CD8-positive, alpha-beta memory T cell (primary cell): Measurements from ENCODE around the gene LEPROT. TPM values are rescaled to one million over a fixed set of nuclear protein-coding genes. Genes with fewer than 3 reads are reported as not detected.
A peak's percentile ranks its signal among the peaks of the same experiment; 100 is the strongest.

Source experiments
- CTCF ChIA-PET: fragments of 350-600 bp; sonication (Branson Sonifier 250); formaldehyde crosslinking; loops from one replicate; lab custom pipeline; 2021; ENCODE audit warnings: antibody characterized with exemption; lab: Charles Lee
- POLR2A ChIA-PET: fragments of 350-600 bp; sonication (Branson Sonifier 250); formaldehyde crosslinking; loops from one replicate; lab custom pipeline; 2021; ENCODE audit warnings: antibody characterized with exemption; lab: Charles Lee
- DNase-seq, 5 donors: peaks; one replicate each; pipeline versions ENCODE4 v3.0.0 to v3.0.0-alpha.2; 2020 to 2022; ENCODE audit warnings: mixed read lengths in 1 of 5
- H3K27ac ChIP-seq: one replicate; pipeline ENCODE4 v1.7.0; 2013; ENCODE audit warnings: low read depth, mild to moderate bottlenecking, low read length, moderate library complexity
- H3K27me3 ChIP-seq: 2 replicates; pipeline ENCODE4 v1.7.0; 2013; ENCODE audit warnings: low read length, mild to moderate bottlenecking; ENCODE audit not compliant: insufficient read depth, poor library complexity, severe bottlenecking
- H3K36me3 ChIP-seq: 2 replicates; pipeline ENCODE4 v1.7.0; 2013; ENCODE audit warnings: mild to moderate bottlenecking, low read length, moderate library complexity; ENCODE audit not compliant: insufficient read depth
- H3K4me1 ChIP-seq: 2 replicates; pipeline ENCODE4 v1.7.0; 2013; ENCODE audit warnings: mild to moderate bottlenecking, low read length, moderate library complexity; ENCODE audit not compliant: insufficient read depth
- H3K4me3 ChIP-seq: 2 replicates; pipeline ENCODE4 v1.7.0; 2013; ENCODE audit warnings: mild to moderate bottlenecking, low read length
- H3K9me3 ChIP-seq: 2 replicates; pipeline ENCODE4 v1.7.0; 2013; ENCODE audit warnings: mild to moderate bottlenecking, low read length
- H3K27ac Mint-ChIP-seq, 8 donors: one replicate each; pipeline ENCODE4 v1.8.0; 2020 to 2021; ENCODE audit warnings: mixed read lengths in 8 of 8, mild to moderate bottlenecking in 6 of 8, inconsistent platforms in 3 of 8, moderate library complexity in 3 of 8
- H3K27me3 Mint-ChIP-seq, 2 donors: one replicate each; pipeline ENCODE4 v1.8.0; 2020 to 2021; ENCODE audit warnings: mixed read lengths in 2 of 2, mild to moderate bottlenecking in 1 of 2, moderate library complexity in 1 of 2
- H3K36me3 Mint-ChIP-seq, 3 donors: one replicate each; pipeline ENCODE4 v1.8.0; 2020 to 2021; ENCODE audit warnings: mixed read lengths in 3 of 3, inconsistent platforms in 1 of 3, mild to moderate bottlenecking in 1 of 3
- H3K4me1 Mint-ChIP-seq, 3 donors: one replicate each; pipeline ENCODE4 v1.8.0; 2020 to 2021; ENCODE audit warnings: mixed read lengths in 3 of 3, inconsistent platforms in 1 of 3, mild to moderate bottlenecking in 1 of 3
- H3K4me3 Mint-ChIP-seq, 7 donors: one replicate each; pipeline ENCODE4 v1.8.0; 2020 to 2021; ENCODE audit warnings: mixed read lengths in 7 of 7, mild to moderate bottlenecking in 6 of 7, moderate library complexity in 4 of 7, inconsistent platforms in 2 of 7
- H3K9me3 Mint-ChIP-seq, 5 donors: one replicate each; pipeline ENCODE4 v1.8.0; 2020 to 2022; ENCODE audit warnings: mixed read lengths in 5 of 5, mild to moderate bottlenecking in 3 of 5, moderate library complexity in 2 of 5, inconsistent platforms in 1 of 5
- polyA plus RNA-seq: library from polyadenylated mRNA; unstranded; fragments of 300-500 nt; fragmentation: Illumina TruSeq; gene quantifications from one replicate; pipeline ENCODE4 v1.2.3, GENCODE V29; 2021
- total RNA-seq, 2 experiments: library from RNA; stranded (reverse); gene quantifications; one replicate each; pipeline ENCODE4 v1.2.3, GENCODE V29; 2021

Gene LEPROT
- total and polyA plus RNA-seq, 3 experiments from 2014 or later: 16.4 to 21.6 (median 18.1) TPM

DNA sequence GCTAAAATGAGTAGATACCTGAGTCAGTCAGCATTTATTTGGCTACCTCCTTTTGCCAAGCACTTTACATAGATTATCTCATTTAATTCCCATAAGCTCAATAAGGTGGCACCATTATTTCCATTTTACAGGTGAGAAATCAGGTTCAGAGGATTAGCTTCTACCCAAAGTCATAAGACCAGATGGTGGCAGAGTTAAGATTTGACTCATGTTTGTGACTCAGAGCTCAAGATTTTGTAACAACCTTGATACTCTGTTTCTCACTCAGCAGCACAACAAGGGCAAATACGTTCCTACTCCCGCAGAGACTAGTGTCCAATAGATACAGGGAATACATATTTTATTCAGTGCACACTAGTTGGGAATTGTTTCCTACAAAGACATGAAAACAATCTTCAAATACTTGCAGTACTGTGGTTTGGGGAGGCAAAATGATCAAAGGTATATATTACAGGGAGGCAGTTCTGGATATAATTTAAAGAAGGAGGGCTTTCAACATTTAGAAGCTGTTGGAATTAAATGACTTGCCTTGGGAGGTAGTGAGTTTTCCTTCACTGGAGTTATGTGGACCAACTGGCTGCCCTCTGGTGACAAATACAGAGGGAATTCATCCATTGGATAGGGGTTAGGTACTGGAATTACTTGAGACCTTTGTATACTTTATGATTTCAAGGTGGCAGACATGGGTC lies 3.6 kb downstream of the LEPROT start:
- Histone ChIP-seq H3K4me1 (peaks cover 22% of the 10 kb centered on the region), H3K4me3 (no peak overlapping the region), H3K27me3 (no peaks in the 10 kb centered on the region), H3K9me3 (no peaks in the 10 kb centered on the region), H3K36me3 (peaks cover 4% of the 10 kb centered on the region), H3K27ac (no peak overlapping the region)
- Mint-ChIP-seq H3K27me3 (no peaks in the 10 kb centered on the region), H3K4me3 (no peak overlapping the region), H3K4me1 (peaks cover 17 to 24% (median 22%) of the 10 kb centered on the region in 3 donors), H3K27ac (no peak overlapping the region), H3K9me3 (no peaks in the 10 kb centered on the region), H3K36me3 (peaks cover 0 to 37% (median 12%) of the 10 kb centered on the region in 3 donors)
- DNase-seq: no peak
- CTCF ChIA-PET: no interaction called here
- POLR2A ChIA-PET: no interaction called here

DNA sequence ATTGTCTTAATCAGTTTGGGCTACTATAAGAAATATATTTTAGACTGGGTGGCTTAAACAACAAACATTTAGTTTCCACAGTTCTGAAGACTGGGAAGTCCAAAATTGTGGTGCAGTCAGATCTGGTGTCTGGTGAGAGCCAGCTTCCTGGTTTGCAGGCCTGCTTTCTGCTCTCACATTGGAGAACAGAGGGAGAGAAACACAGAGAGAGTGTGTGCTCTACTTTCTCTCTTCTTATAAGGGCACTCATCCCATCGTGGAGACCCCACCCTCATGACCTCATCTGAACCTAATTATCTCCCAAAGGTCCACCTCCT lies 4.1 kb downstream of the LEPROT start:
- Histone ChIP-seq H3K9me3 (no peaks in the 10 kb centered on the region), H3K27me3 (no peaks in the 10 kb centered on the region), H3K4me1 (peaks cover 17% of the 10 kb centered on the region), H3K27ac (no peak overlapping the region), H3K4me3 (no peak overlapping the region), H3K36me3 (peaks cover 4% of the 10 kb centered on the region)
- ChIA-PET CTCF (no interaction called here), POLR2A (no interaction called here)
- no peak for DNase-seq
- Mint-ChIP-seq H3K4me1 (peaks cover 11 to 21% (median 17%) of the 10 kb centered on the region in 3 donors), H3K9me3 (no peaks in the 10 kb centered on the region), H3K27me3 (no peaks in the 10 kb centered on the region), H3K27ac (peak overlapping the region in 3 of 8 donors; percentile 10 to 72 (median 10)), H3K4me3 (no peak overlapping the region), H3K36me3 (peaks cover 0 to 40% (median 12%) of the 10 kb centered on the region in 3 donors)

DNA sequence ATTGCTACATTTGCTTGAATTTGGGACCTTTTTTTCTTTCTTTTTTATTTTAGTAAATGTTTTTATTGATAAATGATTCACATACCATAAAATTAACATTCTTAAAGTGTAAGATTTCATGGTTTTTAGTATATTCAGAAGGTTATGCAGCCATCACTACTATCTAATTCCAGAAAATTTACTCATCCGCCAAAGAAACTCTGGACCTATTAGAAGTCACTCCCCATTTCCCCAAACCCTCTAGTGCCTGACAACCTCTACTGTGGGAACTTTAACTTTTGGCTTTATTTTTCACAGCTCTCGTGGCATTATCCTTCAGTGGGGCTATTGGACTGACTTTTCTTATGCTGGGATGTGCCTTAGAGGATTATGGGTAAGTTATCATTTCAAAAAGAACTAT lies 4.5 kb downstream of the LEPROT start:
- no peaks in the 10 kb centered on the region for H3K9me3 Mint-ChIP-seq
- ChIA-PET CTCF (no interaction called here), POLR2A (no interaction called here)
- H3K27ac Mint-ChIP-seq: peak overlapping the region in 3 of 8 donors; percentile 9 to 37 (median 17)
- H3K4me3 Mint-ChIP-seq: no peak overlapping the region
- Histone ChIP-seq H3K27me3 (no peaks in the 10 kb centered on the region), H3K4me1 (peaks cover 14% of the 10 kb centered on the region), H3K27ac (no peak overlapping the region), H3K9me3 (no peaks in the 10 kb centered on the region), H3K4me3 (no peak overlapping the region), H3K36me3 (peaks cover 4% of the 10 kb centered on the region)
- peaks cover 0 to 41% (median 16%) of the 10 kb centered on the region in 3 donors for H3K36me3 Mint-ChIP-seq
- DNase-seq: no peak
- H3K4me1 Mint-ChIP-seq: peaks cover 7 to 16% (median 13%) of the 10 kb centered on the region in 3 donors
- no peaks in the 10 kb centered on the region for H3K27me3 Mint-ChIP-seq

DNA sequence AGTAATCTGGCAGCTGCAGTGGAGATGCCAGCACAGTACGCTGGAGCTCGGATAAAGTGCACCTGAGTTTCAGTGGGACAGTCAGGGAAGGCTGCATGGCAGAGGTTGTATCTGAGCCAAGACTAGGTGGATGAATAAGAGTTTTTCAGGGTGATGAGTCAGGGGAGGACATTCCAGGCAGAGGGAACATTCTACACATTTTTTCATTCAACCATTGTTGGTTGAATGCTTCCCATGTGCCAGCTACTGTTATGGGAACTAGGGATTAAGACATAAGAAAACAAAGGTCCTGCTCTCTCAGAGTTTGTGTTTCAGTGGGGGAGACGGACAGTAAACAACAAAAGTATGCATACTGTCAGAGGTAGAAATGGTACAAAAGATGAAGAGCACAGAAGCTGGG lies 5.2 kb downstream of the LEPROT start:
- H3K9me3 ChIP-seq: no peaks in the 10 kb centered on the region
- no peak overlapping the region for H3K27ac ChIP-seq
- peaks cover 4% of the 10 kb centered on the region for H3K36me3 ChIP-seq
- no peak overlapping the region for H3K4me3 Mint-ChIP-seq
- no peaks in the 10 kb centered on the region for H3K9me3 Mint-ChIP-seq
- POLR2A ChIA-PET: no interaction called here
- H3K27me3 Mint-ChIP-seq: no peaks in the 10 kb centered on the region
- no peak overlapping the region for H3K4me3 ChIP-seq
- no peaks in the 10 kb centered on the region for H3K27me3 ChIP-seq
- peaks cover 4 to 15% (median 10%) of the 10 kb centered on the region in 3 donors for H3K4me1 Mint-ChIP-seq
- CTCF ChIA-PET: no interaction called here
- H3K36me3 Mint-ChIP-seq: peaks cover 0 to 42% (median 16%) of the 10 kb centered on the region in 3 donors
- peaks cover 14% of the 10 kb centered on the region for H3K4me1 ChIP-seq
- H3K27ac Mint-ChIP-seq: peak overlapping the region in 3 of 8 donors; percentile 17 to 79 (median 75)
- DNase-seq: no peak

DNA sequence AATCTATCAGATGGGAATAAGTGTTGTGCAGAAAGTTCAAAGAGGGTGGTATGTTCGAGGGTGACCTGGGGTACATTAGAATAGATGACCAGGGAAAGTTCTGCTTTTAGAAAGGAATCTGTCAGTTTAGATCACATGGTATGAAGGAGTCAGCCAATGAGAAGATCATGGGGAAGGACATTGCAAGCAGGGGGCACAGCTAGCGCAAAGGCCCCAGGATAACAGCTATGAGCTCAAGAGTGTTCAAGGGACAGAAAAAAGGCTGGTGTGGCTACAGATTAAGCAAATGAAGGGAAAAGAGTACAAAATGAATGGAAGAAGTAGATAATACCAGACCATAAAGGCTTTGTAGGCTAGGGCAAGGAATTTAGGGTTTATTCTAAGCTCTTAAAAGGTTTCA lies 8.6 kb downstream of the LEPROT start:
- H3K4me3 Mint-ChIP-seq: no peak overlapping the region
- peaks cover 4 to 16% (median 8%) of the 10 kb centered on the region in 3 donors for H3K4me1 Mint-ChIP-seq
- no peak overlapping the region for H3K27ac ChIP-seq
- H3K27me3 ChIP-seq: no peaks in the 10 kb centered on the region
- POLR2A ChIA-PET: no interaction called here
- H3K27ac Mint-ChIP-seq: peak overlapping the region in 1 of 8 donors; percentile 49
- peaks cover 4% of the 10 kb centered on the region for H3K36me3 ChIP-seq
- DNase-seq: no peak
- H3K36me3 Mint-ChIP-seq: peaks cover 0 to 60% (median 16%) of the 10 kb centered on the region in 3 donors
- H3K27me3 Mint-ChIP-seq: no peaks in the 10 kb centered on the region
- H3K9me3 ChIP-seq: no peaks in the 10 kb centered on the region
- H3K4me3 ChIP-seq: no peak overlapping the region
- CTCF ChIA-PET: interaction anchor here (1.3 kb wide), 1 partner anchor 9 kb away, joined by 9 read pairs; the partner anchor contains the start of genes LEPR and LEPROT
- no peaks in the 10 kb centered on the region for H3K9me3 Mint-ChIP-seq
- no peaks in the 10 kb centered on the region for H3K4me1 ChIP-seq

DNA sequence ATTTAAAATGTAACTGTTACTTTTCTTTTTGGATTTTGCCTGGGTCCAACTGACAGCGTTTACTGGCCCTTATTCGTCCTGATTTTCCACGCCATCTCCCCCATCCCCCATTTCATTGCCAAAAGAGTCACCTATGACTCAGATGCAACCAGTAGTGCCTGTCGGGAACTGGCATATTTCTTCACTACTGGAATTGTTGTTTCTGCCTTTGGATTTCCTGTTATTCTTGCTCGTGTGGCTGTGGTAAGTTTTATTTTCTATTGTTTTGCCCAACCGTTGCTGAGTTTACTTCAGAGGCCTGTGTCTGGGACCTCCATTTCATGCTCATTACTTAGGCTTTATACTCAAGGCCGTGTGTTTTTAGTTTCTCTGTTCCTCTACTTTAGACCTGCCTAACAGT lies 9.3 kb downstream of the LEPROT start:
- no peak for DNase-seq
- H3K36me3 Mint-ChIP-seq: peaks cover 0 to 66% (median 19%) of the 10 kb centered on the region in 3 donors
- peaks cover 4 to 10% (median 5%) of the 10 kb centered on the region in 3 donors for H3K4me1 Mint-ChIP-seq
- H3K4me3 Mint-ChIP-seq: no peak overlapping the region
- Histone ChIP-seq H3K4me1 (no peaks in the 10 kb centered on the region), H3K27ac (no peak overlapping the region), H3K36me3 (peaks cover 4% of the 10 kb centered on the region), H3K9me3 (no peaks in the 10 kb centered on the region), H3K27me3 (no peaks in the 10 kb centered on the region), H3K4me3 (no peak overlapping the region)
- H3K27ac Mint-ChIP-seq: peak overlapping the region in 1 of 8 donors; percentile 7
- no peaks in the 10 kb centered on the region for H3K27me3 Mint-ChIP-seq
- POLR2A ChIA-PET: no interaction called here
- no peaks in the 10 kb centered on the region for H3K9me3 Mint-ChIP-seq
- CTCF ChIA-PET: no interaction called here

DNA sequence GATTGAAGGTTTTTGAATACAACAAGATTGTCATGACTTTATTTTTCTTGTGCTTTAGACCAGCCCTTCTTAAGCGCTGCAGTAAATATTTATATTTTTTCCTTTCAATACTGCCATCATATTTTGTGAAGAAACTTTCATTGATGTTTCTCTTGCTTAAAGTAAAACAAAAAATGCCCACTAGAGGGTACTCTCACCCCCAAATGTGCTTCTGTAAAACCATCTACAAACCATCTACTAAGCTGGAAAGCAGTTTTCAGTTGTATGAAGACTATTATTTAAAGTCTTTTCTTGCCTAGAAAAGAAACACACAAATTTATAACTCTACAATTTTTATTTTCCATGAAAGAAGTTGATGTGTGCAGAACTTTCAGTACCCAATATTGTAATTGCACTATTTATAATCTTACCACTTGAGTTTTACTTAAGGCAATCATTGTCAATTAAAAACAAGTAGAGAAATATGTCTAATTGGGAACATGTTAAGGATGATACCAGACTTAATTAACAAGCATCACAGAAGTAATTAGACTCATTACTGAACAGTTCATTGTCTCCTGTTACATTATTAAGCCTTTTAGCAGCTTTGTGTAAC lies 10.7 kb downstream of the LEPROT start:
- Mint-ChIP-seq H3K27me3 (no peaks in the 10 kb centered on the region), H3K9me3 (no peaks in the 10 kb centered on the region), H3K27ac (no peak overlapping the region), H3K4me1 (peaks cover 4 to 10% (median 5%) of the 10 kb centered on the region in 3 donors), H3K4me3 (no peak overlapping the region), H3K36me3 (peaks cover 0 to 61% (median 11%) of the 10 kb centered on the region in 3 donors)
- Histone ChIP-seq H3K36me3 (peaks cover 2% of the 10 kb centered on the region), H3K4me3 (no peak overlapping the region), H3K4me1 (no peaks in the 10 kb centered on the region), H3K27me3 (no peaks in the 10 kb centered on the region), H3K9me3 (no peaks in the 10 kb centered on the region), H3K27ac (no peak overlapping the region)
- ChIA-PET CTCF (interaction anchor here (0.8 to 2.0 kb wide), 5 partner anchors 9 to 257 kb away, joined by 3 to 9 read pairs (median 3); partner anchors contain the start of genes LEPR and LEPROT), POLR2A (no interaction called here)
- DNase-seq: peak in 1 of 5 donors; percentile 19

DNA sequence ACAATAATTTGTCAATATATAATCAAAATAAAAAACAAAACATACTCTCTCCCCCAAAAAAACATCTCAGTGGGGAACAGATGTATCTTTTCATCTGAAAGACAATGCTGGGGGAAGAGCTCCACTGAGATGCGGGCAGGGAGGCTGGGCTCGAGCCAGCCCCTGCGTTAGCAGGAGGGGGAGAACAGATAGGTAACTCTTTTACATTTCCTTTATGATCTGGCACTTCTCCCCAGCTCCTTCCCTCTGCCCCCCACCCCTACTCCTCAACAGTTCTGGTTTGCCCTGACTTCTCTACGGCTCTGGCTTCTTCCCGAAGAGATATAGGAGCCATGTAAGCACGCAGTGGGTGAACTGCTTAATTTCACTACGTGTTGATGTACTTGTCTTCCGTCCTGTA lies 12.4 kb downstream of the LEPROT start:
- Mint-ChIP-seq H3K9me3 (no peaks in the 10 kb centered on the region), H3K4me1 (peaks cover 2 to 10% (median 4%) of the 10 kb centered on the region in 3 donors), H3K27ac (peak overlapping the region in 1 of 8 donors; percentile 7), H3K27me3 (no peaks in the 10 kb centered on the region), H3K36me3 (peaks cover 0 to 47% (median 9%) of the 10 kb centered on the region in 3 donors), H3K4me3 (no peak overlapping the region)
- no peak for DNase-seq
- no peaks in the 10 kb centered on the region for H3K4me1 ChIP-seq
- no peak overlapping the region for H3K4me3 ChIP-seq
- no peaks in the 10 kb centered on the region for H3K27me3 ChIP-seq
- H3K9me3 ChIP-seq: no peaks in the 10 kb centered on the region
- ChIA-PET CTCF (no interaction called here), POLR2A (no interaction called here)
- no peaks in the 10 kb centered on the region for H3K36me3 ChIP-seq
- H3K27ac ChIP-seq: no peak overlapping the region
